K562 (cell line): ENCODE results near the gene OLIG2. TPM values are rescaled to one million over a fixed set of nuclear protein-coding genes. Genes with fewer than 3 reads are reported as not detected.

Experiments used
- CHD7 ChIP-seq: fragments of 200-600 bp; sonication (generic); IDR thresholded peaks from one replicate; pipeline ENCODE4 v1.6.1; 2012; ENCODE audit warnings: mild to moderate bottlenecking, low read depth, low read length, inconsistent platforms
- KDM2B ChIP-seq: fragments of 250-450 bp; sonication (Bioruptor Pico); IDR thresholded peaks from 2 replicates; pipeline ENCODE4 v1.8.0; 2021; ENCODE audit warnings: mild to moderate bottlenecking, moderate library complexity
- NR3C1 ChIP-seq: sonication (generic); formaldehyde crosslinking; IDR thresholded peaks from 2 replicates; pipeline ENCODE4 v1.8.1; 2022; ENCODE audit warnings: missing genetic modification reagents
- ZNF740 ChIP-seq, 3 experiments: fragments of 200-800 bp in 1 of 3; sonication (Bioruptor generic) in 1 of 3; sonication (generic) in 1 of 3; formaldehyde crosslinking in 1 of 3; IDR thresholded peaks; 2 replicates each; pipeline versions ENCODE4 v1.6.1 to v1.8.0; 2016 to 2022; ENCODE audit warnings: mild to moderate bottlenecking in 2 of 3, missing compliant biosample characterization in 2 of 3, missing genetic modification characterization in 2 of 3, missing genetic modification reagents in 1 of 3
- polyA plus RNA-seq, 8 experiments: library from polyadenylated mRNA; depleted of rRNA in 4 of 8; stranded (reverse) in 5 of 8; unstranded in 3 of 8; fragments of >200 nt; fragmentation: Nextera tagmentation in 2 of 8; fragmentation: Illumina TruSeq in 1 of 8; extraction: Ambion mirVana in 2 of 8; extraction: Trizol in 1 of 8; gene quantifications; 2 replicates each; pipeline versions ENCODE4 v1.2.1 to v1.2.3, GENCODE V29; 2011 to 2014; ENCODE audit warnings: inconsistent platforms in 1 of 8, missing spikeins in 1 of 8
- total RNA-seq, 7 experiments: library from RNA; depleted of rRNA in 6 of 7; stranded (reverse); fragments of >200 nt in 6 of 7; fragmentation: Illumina TruSeq in 2 of 7; extraction: Trizol in 2 of 7; gene quantifications; 2 replicates each; pipeline versions ENCODE4 v1.2.1 to v1.2.3, GENCODE V29; 2011 to 2021; ENCODE audit warnings: low replicate concordance in 1 of 7
- TF ChIP-seq, protein P1 (sequence below): fragments of 150-350 bp; IDR thresholded peaks from 2 replicates; pipeline ENCODE4 v1.6.1; 2014; ENCODE audit warnings: low read depth, mild to moderate bottlenecking, low read length, borderline replicate concordance
- TF ChIP-seq, protein P2 (sequence below): fragments of 250-450 bp; sonication (Bioruptor Pico); IDR thresholded peaks from 2 replicates; pipeline ENCODE4 v1.4.0; 2020; ENCODE audit warnings: mild to moderate bottlenecking, moderate library complexity
- TF ChIP-seq, protein P3 (sequence below): fragments of 250-450 bp; sonication (Bioruptor Pico); IDR thresholded peaks from 2 replicates; pipeline ENCODE4 v1.5.0; 2021

OLIG2 gene
- total and polyA plus RNA-seq, 9 of the 15 experiments (the other 6 are each of a cell fraction or from before 2014, with no cell fraction given) = not detected

GRCh38 chr21:33053951-33054350, 28.2 kb downstream of the OLIG2 start (continued):
- TF ChIP-seq, protein P1, sequence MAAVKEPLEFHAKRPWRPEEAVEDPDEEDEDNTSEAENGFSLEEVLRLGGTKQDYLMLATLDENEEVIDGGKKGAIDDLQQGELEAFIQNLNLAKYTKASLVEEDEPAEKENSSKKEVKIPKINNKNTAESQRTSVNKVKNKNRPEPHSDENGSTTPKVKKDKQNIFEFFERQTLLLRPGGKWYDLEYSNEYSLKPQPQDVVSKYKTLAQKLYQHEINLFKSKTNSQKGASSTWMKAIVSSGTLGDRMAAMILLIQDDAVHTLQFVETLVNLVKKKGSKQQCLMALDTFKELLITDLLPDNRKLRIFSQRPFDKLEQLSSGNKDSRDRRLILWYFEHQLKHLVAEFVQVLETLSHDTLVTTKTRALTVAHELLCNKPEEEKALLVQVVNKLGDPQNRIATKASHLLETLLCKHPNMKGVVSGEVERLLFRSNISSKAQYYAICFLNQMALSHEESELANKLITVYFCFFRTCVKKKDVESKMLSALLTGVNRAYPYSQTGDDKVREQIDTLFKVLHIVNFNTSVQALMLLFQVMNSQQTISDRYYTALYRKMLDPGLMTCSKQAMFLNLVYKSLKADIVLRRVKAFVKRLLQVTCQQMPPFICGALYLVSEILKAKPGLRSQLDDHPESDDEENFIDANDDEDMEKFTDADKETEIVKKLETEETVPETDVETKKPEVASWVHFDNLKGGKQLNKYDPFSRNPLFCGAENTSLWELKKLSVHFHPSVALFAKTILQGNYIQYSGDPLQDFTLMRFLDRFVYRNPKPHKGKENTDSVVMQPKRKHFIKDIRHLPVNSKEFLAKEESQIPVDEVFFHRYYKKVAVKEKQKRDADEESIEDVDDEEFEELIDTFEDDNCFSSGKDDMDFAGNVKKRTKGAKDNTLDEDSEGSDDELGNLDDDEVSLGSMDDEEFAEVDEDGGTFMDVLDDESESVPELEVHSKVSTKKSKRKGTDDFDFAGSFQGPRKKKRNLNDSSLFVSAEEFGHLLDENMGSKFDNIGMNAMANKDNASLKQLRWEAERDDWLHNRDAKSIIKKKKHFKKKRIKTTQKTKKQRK = no peak
- no peak for TF ChIP-seq ZNF740 (CRISPR knock-in tag; IDR thresholded peaks at IDR 0.05)
- TF ChIP-seq ZNF740 (tag; IDR thresholded peaks at IDR 0.05) = no peak
- no peak for TF ChIP-seq KDM2B
- TF ChIP-seq, protein P2, sequence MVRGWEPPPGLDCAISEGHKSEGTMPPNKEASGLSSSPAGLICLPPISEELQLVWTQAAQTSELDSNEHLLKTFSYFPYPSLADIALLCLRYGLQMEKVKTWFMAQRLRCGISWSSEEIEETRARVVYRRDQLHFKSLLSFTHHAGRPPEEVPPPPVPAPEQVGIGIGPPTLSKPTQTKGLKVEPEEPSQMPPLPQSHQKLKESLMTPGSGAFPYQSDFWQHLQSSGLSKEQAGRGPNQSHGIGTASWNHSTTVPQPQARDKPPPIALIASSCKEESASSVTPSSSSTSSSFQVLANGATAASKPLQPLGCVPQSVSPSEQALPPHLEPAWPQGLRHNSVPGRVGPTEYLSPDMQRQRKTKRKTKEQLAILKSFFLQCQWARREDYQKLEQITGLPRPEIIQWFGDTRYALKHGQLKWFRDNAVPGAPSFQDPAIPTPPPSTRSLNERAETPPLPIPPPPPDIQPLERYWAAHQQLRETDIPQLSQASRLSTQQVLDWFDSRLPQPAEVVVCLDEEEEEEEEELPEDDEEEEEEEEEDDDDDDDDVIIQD (CRISPR knock-in tag) = no peak
- no peak for TF ChIP-seq NR3C1
- TF ChIP-seq CHD7 = no peak
- TF ChIP-seq, protein P3, sequence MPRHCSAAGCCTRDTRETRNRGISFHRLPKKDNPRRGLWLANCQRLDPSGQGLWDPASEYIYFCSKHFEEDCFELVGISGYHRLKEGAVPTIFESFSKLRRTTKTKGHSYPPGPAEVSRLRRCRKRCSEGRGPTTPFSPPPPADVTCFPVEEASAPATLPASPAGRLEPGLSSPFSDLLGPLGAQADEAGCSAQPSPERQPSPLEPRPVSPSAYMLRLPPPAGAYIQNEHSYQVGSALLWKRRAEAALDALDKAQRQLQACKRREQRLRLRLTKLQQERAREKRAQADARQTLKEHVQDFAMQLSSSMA (CRISPR knock-in tag) = no peak
